ENCODE results near the gene VAMP7.

DNA sequence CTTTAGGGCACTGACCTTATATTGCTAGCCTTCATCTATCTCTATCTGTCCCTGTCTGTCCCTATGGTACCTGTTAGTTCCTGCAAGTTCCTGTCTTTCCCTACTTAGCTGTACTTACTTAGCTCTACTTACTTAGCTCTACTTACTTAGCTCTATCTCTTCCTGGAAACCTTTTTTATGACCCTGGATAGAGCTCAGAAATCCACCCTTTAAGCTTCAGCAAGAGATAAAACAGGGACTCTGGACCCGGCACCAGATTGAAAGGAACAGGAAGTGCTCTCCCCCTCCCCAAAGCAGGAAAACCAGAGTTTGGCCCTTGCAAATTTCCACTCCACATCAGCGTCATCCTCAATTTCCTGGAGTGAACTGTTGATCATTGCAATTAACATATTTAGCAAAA is 104.1 kb downstream of the VAMP7 start:
- TF ChIP-seq, protein P1, sequence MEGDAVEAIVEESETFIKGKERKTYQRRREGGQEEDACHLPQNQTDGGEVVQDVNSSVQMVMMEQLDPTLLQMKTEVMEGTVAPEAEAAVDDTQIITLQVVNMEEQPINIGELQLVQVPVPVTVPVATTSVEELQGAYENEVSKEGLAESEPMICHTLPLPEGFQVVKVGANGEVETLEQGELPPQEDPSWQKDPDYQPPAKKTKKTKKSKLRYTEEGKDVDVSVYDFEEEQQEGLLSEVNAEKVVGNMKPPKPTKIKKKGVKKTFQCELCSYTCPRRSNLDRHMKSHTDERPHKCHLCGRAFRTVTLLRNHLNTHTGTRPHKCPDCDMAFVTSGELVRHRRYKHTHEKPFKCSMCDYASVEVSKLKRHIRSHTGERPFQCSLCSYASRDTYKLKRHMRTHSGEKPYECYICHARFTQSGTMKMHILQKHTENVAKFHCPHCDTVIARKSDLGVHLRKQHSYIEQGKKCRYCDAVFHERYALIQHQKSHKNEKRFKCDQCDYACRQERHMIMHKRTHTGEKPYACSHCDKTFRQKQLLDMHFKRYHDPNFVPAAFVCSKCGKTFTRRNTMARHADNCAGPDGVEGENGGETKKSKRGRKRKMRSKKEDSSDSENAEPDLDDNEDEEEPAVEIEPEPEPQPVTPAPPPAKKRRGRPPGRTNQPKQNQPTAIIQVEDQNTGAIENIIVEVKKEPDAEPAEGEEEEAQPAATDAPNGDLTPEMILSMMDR (conservative IDR thresholded peaks at IDR 0.05), result no peak
- no peak for TF ChIP-seq EZH2 (IDR thresholded peaks at IDR 0.05; ENCODE audit: low read depth)

Measured in PC-9 (cell line).